D341Med (cell line): ENCODE measurements around the gene CIAPIN1.
"Not testable (repeated sequence)": the region's sequence is repeated elsewhere in the genome, so short reads cannot be mapped to it uniquely, and the experiment has no call there.

Experiments
- DNase-seq: peaks from one replicate; pipeline ENCODE4 v3.0.0; 2012; ENCODE audit warnings: low spot score

Gene CIAPIN1

GRCh38 chr16:57406881-57407280 is 40.3 kb downstream of the CIAPIN1 start:
- no peak for DNase-seq

- no peak for DNase-seq
Observed at GRCh38 chr16:57405097-57405496, 42.1 kb downstream of the CIAPIN1 start.

GRCh38 chr16:57403965-57404817 is 43.0 kb downstream of the CIAPIN1 start, which contains the start of gene CCL17:
Gene CCL17, plus strand, starts transcription at chr16:57404767. Its CDS starts 9,166 bp downstream, at chr16:57413933.
- no peak for DNase-seq

- no peak for DNase-seq
Observed at GRCh38 chr16:57401943-57402640, 45.1 kb downstream of the CIAPIN1 start.

GRCh38 chr16:57397493-57397892 is 49.7 kb downstream of the CIAPIN1 start:
- not testable (repeated sequence) for DNase-seq

- no peak for DNase-seq
Observed at GRCh38 chr16:57396786-57397185, 50.4 kb downstream of the CIAPIN1 start.

GRCh38 chr16:57395026-57395425 is 52.2 kb downstream of the CIAPIN1 start:
- DNase-seq, result no peak

GRCh38 chr16:57394444-57394843 is 52.7 kb downstream of the CIAPIN1 start:
- peak; percentile 6 for DNase-seq

- peak; percentile 15 for DNase-seq
Observed at GRCh38 chr16:57392694-57393093, 54.5 kb downstream of the CIAPIN1 start.

GRCh38 chr16:57391708-57392107 is 55.5 kb downstream of the CIAPIN1 start:
- DNase-seq, result no peak

GRCh38 chr16:57391300-57391699 is 55.9 kb downstream of the CIAPIN1 start:
- no peak for DNase-seq

- DNase-seq, result peak; percentile 14
Observed at GRCh38 chr16:57390636-57391295, 56.4 kb downstream of the CIAPIN1 start.

- DNase-seq, result no peak
Observed at GRCh38 chr16:57389087-57389468, 58.1 kb downstream of the CIAPIN1 start.

- DNase-seq, result peak; percentile 9
Observed at GRCh38 chr16:57388359-57389086, 58.7 kb downstream of the CIAPIN1 start.

GRCh38 chr16:57387598-57388354 is 59.4 kb downstream of the CIAPIN1 start:
- DNase-seq, result no peak

GRCh38 chr16:57386381-57386951 is 60.7 kb downstream of the CIAPIN1 start:
- no peak for DNase-seq

GRCh38 chr16:57385083-57385482 is 62.1 kb downstream of the CIAPIN1 start:
- no peak for DNase-seq

GRCh38 chr16:57384248-57385070 is 62.7 kb downstream of the CIAPIN1 start:
- DNase-seq, result no peak

GRCh38 chr16:57383276-57384247 is 63.6 kb downstream of the CIAPIN1 start:
- DNase-seq, result peak; percentile 10
